ENCODE data around the gene MREG. TPM values are rescaled to one million over a fixed set of nuclear protein-coding genes. Genes with fewer than 3 reads are reported as not detected.

MREG gene
- total and polyA plus RNA-seq, 2 experiments from 2014 or later: 19.4 to 25.3 TPM

- TF ChIP-seq, protein P1, sequence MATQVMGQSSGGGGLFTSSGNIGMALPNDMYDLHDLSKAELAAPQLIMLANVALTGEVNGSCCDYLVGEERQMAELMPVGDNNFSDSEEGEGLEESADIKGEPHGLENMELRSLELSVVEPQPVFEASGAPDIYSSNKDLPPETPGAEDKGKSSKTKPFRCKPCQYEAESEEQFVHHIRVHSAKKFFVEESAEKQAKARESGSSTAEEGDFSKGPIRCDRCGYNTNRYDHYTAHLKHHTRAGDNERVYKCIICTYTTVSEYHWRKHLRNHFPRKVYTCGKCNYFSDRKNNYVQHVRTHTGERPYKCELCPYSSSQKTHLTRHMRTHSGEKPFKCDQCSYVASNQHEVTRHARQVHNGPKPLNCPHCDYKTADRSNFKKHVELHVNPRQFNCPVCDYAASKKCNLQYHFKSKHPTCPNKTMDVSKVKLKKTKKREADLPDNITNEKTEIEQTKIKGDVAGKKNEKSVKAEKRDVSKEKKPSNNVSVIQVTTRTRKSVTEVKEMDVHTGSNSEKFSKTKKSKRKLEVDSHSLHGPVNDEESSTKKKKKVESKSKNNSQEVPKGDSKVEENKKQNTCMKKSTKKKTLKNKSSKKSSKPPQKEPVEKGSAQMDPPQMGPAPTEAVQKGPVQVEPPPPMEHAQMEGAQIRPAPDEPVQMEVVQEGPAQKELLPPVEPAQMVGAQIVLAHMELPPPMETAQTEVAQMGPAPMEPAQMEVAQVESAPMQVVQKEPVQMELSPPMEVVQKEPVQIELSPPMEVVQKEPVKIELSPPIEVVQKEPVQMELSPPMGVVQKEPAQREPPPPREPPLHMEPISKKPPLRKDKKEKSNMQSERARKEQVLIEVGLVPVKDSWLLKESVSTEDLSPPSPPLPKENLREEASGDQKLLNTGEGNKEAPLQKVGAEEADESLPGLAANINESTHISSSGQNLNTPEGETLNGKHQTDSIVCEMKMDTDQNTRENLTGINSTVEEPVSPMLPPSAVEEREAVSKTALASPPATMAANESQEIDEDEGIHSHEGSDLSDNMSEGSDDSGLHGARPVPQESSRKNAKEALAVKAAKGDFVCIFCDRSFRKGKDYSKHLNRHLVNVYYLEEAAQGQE (IDR thresholded peaks at IDR 0.05; ENCODE audit: unreplicated experiment): no peak
Observed at GRCh38 chr2:215985257-215985656, 28.1 kb downstream of the MREG start (continued).

GRCh38 chr2:215984661-215985060, 28.7 kb downstream of the MREG start:
- H3K4me1 Mint-ChIP-seq: no peaks in the 10 kb centered on the region; the same call in 1 of the 3 replicates
- peaks cover 3% of the 10 kb centered on the region for H3K27me3 Mint-ChIP-seq (ENCODE audit: insufficient read depth, low read depth, poor library complexity)
- Histone ChIP-seq H4K20me1 (replicated peaks; ENCODE audit: insufficient read depth) (peaks cover 7% of the 10 kb centered on the region; the same call in 1 of the 2 replicates), H3F3A (replicated peaks; ENCODE audit: low read depth) (no peaks in the 10 kb centered on the region), H3K36me3 (ENCODE audit: insufficient read depth) (peaks cover 9% of the 10 kb centered on the region; the same call in 1 of the 2 replicates), H3K27ac (ENCODE audit: low read depth) (no peak overlapping the region), H2AFZ (no peak overlapping the region), H3K4me2 (no peak overlapping the region), H3K4me3 (no peak overlapping the region), H3K79me2 (replicated peaks; ENCODE audit: insufficient read depth) (peaks cover 47% of the 10 kb centered on the region), H3K4me1 (ENCODE audit: insufficient read depth) (no peaks in the 10 kb centered on the region; the same call in 1 of the 2 replicates), H3K9me2 (ENCODE audit: insufficient read depth) (no peaks in the 10 kb centered on the region), H3K27me3 (ENCODE audit: insufficient read depth) (no peaks in the 10 kb centered on the region)
- peaks cover 30% of the 10 kb centered on the region for H3K9me3 Mint-ChIP-seq
- DNase-seq (ENCODE audit: low spot score): no peak
- H3K27ac Mint-ChIP-seq: no peak overlapping the region
- H3K36me3 Mint-ChIP-seq (ENCODE audit: low read depth): peaks cover 65% of the 10 kb centered on the region
- ATAC-seq: no peak
- no peak overlapping the region for H3K4me3 Mint-ChIP-seq
- TF ChIP-seq JUNB (IDR thresholded peaks at IDR 0.05; ENCODE audit: unreplicated experiment) (no peak), POLR2AphosphoS5 (IDR thresholded peaks at IDR 0.05; ENCODE audit: low read depth) (no peak), ZNF114 (CRISPR knock-in tag; IDR thresholded peaks at IDR 0.05) (no peak), STAT1 (IDR thresholded peaks at IDR 0.05; ENCODE audit: unreplicated experiment) (no peak), NANOG (IDR thresholded peaks at IDR 0.05; ENCODE audit: borderline replicate concordance) (no peak), CREB1 (CRISPR knock-in tag; IDR thresholded peaks at IDR 0.05; ENCODE audit: low read depth) (no peak), ZNF331 (CRISPR knock-in tag; IDR thresholded peaks at IDR 0.05; ENCODE audit: low read depth) (no peak)
- TF ChIP-seq, protein P1 (IDR thresholded peaks at IDR 0.05; ENCODE audit: unreplicated experiment): no peak
- TF ChIP-seq, protein P2, sequence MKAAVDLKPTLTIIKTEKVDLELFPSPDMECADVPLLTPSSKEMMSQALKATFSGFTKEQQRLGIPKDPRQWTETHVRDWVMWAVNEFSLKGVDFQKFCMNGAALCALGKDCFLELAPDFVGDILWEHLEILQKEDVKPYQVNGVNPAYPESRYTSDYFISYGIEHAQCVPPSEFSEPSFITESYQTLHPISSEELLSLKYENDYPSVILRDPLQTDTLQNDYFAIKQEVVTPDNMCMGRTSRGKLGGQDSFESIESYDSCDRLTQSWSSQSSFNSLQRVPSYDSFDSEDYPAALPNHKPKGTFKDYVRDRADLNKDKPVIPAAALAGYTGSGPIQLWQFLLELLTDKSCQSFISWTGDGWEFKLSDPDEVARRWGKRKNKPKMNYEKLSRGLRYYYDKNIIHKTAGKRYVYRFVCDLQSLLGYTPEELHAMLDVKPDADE (IDR thresholded peaks at IDR 0.05): no peak
- TF ChIP-seq, protein P3, sequence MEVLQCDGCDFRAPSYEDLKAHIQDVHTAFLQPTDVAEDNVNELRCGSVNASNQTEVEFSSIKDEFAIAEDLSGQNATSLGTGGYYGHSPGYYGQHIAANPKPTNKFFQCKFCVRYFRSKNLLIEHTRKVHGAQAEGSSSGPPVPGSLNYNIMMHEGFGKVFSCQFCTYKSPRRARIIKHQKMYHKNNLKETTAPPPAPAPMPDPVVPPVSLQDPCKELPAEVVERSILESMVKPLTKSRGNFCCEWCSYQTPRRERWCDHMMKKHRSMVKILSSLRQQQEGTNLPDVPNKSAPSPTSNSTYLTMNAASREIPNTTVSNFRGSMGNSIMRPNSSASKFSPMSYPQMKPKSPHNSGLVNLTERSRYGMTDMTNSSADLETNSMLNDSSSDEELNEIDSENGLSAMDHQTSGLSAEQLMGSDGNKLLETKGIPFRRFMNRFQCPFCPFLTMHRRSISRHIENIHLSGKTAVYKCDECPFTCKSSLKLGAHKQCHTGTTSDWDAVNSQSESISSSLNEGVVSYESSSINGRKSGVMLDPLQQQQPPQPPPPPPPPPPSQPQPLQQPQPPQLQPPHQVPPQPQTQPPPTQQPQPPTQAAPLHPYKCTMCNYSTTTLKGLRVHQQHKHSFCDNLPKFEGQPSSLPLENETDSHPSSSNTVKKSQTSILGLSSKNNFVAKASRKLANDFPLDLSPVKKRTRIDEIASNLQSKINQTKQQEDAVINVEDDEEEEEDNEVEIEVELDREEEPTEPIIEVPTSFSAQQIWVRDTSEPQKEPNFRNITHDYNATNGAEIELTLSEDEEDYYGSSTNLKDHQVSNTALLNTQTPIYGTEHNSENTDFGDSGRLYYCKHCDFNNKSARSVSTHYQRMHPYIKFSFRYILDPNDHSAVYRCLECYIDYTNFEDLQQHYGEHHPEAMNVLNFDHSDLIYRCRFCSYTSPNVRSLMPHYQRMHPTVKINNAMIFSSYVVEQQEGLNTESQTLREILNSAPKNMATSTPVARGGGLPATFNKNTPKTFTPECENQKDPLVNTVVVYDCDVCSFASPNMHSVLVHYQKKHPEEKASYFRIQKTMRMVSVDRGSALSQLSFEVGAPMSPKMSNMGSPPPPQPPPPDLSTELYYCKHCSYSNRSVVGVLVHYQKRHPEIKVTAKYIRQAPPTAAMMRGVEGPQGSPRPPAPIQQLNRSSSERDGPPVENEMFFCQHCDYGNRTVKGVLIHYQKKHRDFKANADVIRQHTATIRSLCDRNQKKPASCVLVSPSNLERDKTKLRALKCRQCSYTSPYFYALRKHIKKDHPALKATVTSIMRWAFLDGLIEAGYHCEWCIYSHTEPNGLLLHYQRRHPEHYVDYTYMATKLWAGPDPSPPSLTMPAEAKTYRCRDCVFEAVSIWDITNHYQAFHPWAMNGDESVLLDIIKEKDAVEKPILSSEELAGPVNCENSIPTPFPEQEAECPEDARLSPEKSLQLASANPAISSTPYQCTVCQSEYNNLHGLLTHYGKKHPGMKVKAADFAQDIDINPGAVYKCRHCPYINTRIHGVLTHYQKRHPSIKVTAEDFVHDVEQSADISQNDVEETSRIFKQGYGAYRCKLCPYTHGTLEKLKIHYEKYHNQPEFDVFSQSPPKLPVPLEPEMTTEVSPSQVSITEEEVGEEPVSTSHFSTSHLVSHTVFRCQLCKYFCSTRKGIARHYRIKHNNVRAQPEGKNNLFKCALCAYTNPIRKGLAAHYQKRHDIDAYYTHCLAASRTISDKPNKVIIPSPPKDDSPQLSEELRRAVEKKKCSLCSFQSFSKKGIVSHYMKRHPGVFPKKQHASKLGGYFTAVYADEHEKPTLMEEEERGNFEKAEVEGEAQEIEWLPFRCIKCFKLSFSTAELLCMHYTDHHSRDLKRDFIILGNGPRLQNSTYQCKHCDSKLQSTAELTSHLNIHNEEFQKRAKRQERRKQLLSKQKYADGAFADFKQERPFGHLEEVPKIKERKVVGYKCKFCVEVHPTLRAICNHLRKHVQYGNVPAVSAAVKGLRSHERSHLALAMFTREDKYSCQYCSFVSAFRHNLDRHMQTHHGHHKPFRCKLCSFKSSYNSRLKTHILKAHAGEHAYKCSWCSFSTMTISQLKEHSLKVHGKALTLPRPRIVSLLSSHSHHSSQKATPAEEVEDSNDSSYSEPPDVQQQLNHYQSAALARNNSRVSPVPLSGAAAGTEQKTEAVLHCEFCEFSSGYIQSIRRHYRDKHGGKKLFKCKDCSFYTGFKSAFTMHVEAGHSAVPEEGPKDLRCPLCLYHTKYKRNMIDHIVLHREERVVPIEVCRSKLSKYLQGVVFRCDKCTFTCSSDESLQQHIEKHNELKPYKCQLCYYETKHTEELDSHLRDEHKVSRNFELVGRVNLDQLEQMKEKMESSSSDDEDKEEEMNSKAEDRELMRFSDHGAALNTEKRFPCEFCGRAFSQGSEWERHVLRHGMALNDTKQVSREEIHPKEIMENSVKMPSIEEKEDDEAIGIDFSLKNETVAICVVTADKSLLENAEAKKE (CRISPR knock-in tag; IDR thresholded peaks at IDR 0.05): no peak

Data from GM23338 (cell line).